GM19468 (cell line): ENCODE data around the gene FAM72A.
"Not testable (repeated sequence)": the region's sequence is repeated elsewhere in the genome, so short reads cannot be mapped to it uniquely, and the experiment has no call there.

Source experiments
- ATAC-seq: cut with Tn5 transposase; IDR thresholded peaks from one replicate; pipeline ENCODE4 v1.9.1; 2021; ENCODE audit warnings: mild to moderate bottlenecking, moderate library complexity, moderate number of reproducible peaks; ENCODE audit not compliant: unreplicated experiment; ENCODE audit errors: extremely low read depth

The FAM72A gene

DNA sequence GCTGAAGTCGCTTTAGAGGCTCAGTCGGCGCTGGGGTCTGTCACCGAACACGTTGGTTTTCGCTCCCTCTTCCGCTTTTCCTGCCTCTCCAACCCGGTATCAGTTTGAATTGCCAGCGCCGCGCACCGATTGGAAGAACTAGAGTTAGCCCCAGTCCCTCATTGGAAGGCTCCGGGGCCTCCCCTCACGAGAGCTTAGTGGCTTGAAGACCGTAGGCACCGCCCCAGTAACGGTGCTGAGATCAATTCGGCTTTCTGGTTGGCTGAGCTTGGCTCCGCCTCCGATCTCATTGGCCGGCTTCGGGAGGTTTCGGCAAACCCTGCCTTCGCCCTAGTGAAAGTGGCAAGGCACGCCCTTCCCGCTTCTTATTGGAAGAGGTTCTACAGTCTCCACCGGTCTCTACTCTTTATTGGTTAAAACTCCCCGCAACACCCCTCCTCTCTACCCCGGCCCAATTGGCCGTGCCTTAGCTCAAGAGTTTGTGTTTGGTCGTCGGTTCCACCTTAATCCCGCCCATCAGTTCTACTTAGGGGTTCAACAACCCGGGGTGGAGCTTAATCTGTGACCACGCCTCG lies at the start of gene FAM72A:
Gene FAM72A, minus strand, starts transcription at position 51 of the 575 bp plus-strand sequence. CDS start 814 bp downstream, outside the sequence.
- ATAC-seq, result peak; percentile 87

GRCh38 chr1:206250953-206251681 lies 48.5 kb upstream of the FAM72A start:
- ATAC-seq, result not testable (repeated sequence)

DNA sequence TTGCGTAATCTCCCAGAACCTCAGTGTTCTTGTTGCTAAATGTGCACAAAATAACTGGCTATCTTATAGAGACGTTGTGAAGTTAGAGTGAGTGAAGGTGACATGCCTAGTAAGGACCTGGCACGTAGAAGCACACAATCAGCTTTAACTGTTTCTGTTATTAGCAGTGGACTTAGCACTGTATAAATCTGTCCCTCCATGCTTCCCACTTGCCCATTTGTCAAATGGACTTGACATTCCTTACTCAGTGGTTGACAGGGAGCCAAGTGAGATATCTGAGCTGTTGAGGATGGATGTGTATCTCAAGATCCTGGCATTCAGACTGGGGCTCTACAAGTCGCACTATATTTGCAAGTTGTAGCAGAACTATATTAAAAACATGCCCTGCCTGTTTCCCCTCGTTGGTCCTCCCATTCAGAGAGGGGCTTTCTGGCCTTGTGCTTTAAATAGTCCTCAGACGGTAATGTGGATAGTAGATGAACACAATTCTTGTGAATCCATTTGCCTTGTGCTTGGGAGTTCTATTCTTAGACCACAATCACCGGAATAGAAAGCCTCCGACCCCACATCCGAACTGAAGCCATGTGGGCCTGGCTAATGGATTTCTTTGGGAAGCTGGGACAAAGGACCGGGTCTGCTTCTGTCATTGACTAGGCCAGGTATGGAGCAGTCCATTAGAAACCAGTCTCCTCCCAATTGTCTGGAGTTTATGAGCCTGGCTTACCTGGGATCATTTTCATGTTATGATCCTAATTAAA lies 43.7 kb upstream of the FAM72A start:
- ATAC-seq, result not testable (repeated sequence)

DNA sequence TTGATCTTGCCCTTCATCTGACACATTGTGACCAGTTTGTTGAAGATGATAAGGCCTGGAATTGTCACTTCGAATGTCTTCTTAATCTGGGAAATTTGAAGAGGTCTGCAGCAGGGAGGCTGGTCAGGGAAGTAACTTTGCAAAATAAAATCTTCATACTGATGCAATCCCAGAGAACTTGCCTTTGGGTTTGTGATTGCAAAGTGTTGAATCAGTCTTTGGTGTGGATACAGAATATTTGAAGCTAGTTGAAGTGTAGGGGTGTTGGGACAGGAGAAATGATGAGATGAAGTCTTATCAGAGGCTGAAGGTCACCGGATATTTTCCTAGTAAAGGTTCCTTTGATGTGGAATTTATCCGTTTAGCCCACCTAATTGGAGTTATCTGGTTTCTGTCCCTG lies 42.8 kb upstream of the FAM72A start:
- ATAC-seq, result not testable (repeated sequence)

GRCh38 chr1:206243335-206243734 lies 40.7 kb upstream of the FAM72A start:
- ATAC-seq, result peak; percentile 95

DNA sequence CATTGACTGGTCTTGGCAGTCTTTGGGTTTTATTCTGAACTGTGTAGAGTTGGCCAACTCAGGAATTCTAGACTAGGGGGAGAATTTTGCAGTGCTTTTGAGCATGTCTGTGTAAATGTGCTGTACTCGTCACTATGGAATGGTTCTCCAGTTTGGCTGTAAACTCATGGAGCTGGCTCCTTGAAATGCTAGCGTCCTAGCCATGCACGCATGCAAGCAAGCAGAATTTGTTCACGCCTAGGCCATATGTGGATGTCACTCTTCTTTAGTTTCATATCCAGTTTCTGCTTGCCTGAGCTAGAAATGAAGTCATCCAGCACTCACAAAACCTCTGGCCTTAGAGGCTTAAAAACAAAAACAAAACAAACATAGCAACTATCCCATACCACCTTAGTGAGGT lies 37.6 kb upstream of the FAM72A start:
- peak; percentile 52 for ATAC-seq

DNA sequence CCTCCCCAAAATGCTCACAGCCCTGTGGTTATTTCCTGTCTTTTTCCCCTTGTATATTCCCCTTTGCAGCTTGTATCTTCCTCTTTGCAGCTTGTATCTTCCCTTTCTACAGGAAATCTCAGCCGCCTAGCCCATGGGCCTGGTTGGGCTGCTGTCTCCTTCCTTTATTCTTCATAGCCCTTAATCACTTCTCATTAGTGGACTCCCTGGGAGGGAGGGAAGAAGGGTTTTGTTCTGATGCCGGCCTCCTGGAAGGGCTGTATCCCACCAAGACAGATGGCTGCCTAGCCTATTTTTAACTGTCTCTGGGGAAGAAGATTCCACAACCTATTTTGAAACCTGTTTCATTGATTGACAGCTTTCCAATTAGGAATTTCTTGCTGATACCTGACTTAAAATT lies 32.6 kb upstream of the FAM72A start:
- not testable (repeated sequence) for ATAC-seq

DNA sequence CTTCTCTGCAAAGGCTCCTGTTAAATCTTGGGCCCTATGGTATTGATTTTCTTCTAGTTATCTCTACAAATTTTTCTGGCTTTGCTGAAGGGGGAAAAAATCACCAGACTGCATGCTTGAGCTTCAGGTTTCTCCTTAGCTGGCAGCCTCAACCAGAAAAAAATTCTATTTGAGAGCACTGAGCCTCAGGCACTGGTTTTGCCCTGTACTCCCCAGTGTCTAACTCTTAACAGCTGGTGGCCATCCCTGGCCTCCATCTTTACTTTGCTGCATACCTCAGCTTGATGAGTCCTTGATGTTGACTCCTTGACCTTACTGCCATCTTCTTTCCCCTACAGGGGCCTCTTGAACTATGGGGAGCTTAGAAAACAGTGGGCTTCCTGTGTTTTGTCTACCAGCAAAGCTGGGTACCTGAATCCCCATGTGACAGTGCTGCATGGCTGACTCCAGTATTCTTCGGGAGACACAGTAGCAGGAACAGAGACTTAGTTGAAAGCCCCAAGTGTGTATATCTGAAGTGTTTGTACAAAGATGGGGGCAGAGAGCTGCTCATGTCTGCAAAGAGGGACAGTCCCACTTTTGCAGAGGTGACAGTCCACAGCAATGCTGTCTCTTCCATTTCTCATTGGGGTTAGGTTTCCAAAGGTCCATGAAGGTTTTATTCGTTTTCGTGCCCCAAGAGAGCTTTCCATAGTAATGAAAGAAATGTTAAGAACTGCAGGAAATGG lies 31.7 kb upstream of the FAM72A start:
- not testable (repeated sequence) for ATAC-seq

GRCh38 chr1:206232970-206233645 lies 30.5 kb upstream of the FAM72A start:
- ATAC-seq, result not testable (repeated sequence)

DNA sequence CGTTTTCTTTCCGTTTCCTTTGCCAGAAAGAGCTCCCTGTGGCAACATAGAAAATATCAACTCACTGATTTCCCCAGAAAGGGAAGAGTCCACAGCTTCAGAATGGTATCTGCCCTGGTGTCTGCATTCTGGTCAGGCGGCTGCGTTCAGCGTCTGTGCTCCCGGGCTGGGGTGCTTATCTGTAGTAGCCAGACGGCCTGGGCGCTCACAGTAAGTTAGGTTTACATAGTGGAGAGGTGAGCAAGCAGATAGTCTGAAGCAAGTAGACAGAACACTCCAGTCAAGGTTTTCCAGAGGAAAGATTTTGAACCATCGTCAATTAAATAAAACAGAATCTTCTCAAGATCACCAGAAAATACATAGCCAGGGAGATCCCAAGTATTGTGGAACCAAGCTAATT lies 29.4 kb upstream of the FAM72A start:
- ATAC-seq, result not testable (repeated sequence)

- ATAC-seq, result not testable (repeated sequence)
These were observed 26.6 kb upstream of the FAM72A start for GRCh38 chr1:206229286-206229685.

GRCh38 chr1:206226886-206227285 lies 24.2 kb upstream of the FAM72A start:
- ATAC-seq, result not testable (repeated sequence)

DNA sequence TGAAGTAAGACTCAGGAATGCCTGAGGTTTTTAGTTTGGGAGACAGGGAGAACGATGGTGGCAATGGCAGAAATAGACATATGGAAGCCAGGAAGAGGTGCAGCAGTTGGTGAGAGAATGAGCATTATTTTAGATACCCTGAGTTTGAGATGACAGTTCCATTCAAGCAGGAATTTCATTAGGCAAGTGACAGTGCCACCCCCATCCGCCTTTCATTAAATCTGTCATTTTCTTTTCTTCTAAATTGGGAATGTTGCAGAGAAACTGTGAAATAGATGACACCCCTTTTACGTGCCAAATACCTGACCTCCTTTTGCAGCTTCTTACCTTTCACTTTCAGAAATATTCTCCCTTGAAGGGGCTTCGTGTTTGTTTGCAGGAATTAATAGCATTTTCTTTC lies 22.7 kb upstream of the FAM72A start:
- not testable (repeated sequence) for ATAC-seq

DNA sequence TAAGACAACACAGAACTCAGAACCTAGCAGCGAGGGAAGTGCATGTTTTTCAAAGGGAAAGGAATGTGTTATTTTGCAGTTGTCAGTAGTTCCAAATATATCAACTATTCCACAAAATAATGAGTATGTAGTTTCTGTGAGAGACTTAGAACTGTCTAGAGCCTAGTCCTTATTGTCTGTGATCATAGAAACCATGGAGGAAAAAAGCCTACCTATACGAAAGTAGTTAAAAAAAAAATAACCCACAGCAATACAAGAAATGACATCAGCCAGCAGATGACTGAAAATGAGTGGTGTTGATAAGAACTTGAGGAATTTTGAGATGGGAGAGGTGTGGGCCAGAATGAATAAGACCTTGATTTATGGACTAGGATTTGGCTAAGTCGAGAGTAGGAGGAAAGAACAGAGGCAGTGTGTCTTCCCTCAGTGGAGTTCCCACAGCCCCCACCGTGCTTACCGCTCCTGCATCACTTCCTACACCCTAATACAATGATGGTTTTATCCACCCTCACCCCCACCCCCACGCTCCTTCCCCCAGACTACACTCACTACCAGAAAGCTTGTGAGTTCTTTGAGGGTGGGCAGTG lies 21.6 kb upstream of the FAM72A start:
- not testable (repeated sequence) for ATAC-seq

GRCh38 chr1:206221585-206221984 lies 18.9 kb upstream of the FAM72A start:
- ATAC-seq, result not testable (repeated sequence)

GRCh38 chr1:206220332-206221000 lies 17.8 kb upstream of the FAM72A start:
- ATAC-seq, result not testable (repeated sequence)

DNA sequence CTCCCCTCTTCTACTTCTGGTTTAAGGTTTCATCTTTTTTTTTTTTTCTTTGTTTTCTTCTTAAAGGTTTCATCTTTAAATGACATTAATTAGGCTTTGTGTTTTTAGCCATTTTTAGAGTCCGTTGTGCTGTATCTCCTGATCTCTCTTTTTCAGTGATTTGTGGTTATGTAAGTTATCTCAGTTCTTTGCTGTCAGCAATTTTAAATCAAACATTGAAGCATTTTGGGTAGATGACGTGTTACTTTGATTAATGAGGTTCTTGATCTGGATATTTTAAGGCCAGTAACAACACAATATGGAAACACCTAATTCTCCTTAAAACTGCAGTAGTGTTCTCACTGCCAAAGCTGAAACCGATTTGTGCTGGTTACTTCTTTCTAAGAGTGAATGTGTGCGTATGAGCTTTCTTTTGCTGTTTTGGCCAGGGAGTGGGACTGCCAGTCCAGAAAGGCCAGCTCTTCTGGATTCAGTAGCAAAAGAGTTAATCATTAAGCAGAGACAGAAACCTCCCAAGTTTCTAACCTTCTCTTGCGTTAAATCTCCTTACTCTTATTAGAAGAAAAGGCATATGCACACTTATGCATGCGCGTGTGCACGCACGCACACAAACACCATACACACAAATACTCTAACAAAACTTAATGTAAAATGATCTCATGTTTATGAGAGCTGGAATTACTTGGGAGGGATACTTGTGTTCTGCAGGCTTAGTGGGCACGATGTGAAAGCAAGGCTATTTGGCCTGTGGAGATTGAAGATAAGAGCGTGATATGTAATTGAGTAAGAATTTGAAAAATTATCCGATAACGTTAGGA lies 17.1 kb upstream of the FAM72A start:
- not testable (repeated sequence) for ATAC-seq

- not testable (repeated sequence) for ATAC-seq
These were observed 16.1 kb upstream of the FAM72A start for GRCh38 chr1:206218765-206219164.
